T-helper 22 cell (primary cell): ENCODE results near the gene ZC3H7A.

ENCODE experiments used
- DNase-seq: peaks from one replicate; pipeline ENCODE4 v3.0.0-alpha.2; 2020; ENCODE audit warnings: low read depth

The ZC3H7A gene

DNA sequence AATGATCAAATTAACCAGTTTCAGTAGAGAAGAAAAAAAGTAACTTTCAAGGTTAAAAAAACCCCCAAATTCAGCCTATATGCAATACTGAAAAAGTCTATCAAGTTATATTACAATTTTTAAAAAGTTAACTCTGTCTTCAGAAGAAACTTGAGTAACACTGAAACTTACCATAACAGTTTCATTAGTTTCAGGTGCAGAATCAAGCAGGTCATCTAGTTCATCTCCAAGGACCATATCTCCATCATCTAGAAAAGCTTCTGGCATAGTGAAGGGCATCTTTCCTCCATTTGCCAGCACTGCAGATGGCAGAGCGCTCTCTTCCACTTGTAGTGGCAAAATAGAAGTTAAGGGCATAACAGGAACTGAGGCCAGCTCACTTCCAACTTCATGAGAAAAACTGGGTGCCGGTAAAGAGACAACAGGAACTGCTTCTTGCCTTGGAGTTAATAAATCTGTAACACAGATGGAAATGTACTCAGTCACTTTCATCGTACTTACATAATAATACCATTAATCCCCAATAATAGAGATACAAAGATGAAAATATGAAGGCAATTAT is 22.9 kb downstream of the ZC3H7A start:
- no peak for DNase-seq

DNA sequence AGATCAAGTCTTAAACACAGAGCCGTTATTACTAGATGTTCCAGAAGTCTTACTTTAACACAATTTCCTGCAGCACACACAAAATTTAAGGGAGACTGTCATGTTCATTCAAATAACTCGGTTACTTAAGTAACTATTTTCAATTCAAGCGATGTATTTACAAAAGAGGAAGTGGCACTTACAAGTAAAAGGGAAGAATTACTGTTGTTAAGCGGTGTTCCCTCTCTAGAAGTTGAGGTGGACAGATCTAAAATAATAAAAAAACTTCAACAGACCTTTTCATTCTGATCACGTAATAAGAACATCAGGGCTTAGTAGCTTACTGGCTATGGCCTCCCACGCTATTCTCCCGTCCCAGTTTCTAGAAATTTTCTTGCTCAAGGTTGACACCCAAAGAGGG is 28.2 kb downstream of the ZC3H7A start:
- no peak for DNase-seq

- no peak for DNase-seq
Measured at GRCh38 chr16:11762431-11762830, 34.6 kb downstream of the ZC3H7A start.

DNA sequence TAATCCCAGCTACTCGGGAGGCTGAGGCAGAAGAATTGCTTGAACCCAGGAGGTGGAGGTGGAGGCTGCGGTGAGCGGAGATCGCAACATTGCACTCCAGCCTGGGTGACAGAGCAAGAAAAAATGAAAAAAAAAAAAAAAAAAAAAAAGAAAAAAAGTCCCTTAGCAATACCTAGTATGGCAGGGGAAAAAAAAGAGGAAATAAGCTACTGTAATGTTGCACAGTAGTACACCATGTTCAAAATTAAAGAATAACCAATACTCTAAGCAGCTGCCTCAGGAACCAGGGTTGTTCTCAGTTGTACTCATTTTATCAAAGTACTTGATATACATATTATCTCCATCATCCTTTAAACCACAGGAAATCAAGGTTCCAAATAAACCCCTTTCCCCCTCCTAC is 37.1 kb downstream of the ZC3H7A start:
- no peak for DNase-seq

- DNase-seq: no peak
Measured at GRCh38 chr16:11759163-11759834, 37.8 kb downstream of the ZC3H7A start.

DNA sequence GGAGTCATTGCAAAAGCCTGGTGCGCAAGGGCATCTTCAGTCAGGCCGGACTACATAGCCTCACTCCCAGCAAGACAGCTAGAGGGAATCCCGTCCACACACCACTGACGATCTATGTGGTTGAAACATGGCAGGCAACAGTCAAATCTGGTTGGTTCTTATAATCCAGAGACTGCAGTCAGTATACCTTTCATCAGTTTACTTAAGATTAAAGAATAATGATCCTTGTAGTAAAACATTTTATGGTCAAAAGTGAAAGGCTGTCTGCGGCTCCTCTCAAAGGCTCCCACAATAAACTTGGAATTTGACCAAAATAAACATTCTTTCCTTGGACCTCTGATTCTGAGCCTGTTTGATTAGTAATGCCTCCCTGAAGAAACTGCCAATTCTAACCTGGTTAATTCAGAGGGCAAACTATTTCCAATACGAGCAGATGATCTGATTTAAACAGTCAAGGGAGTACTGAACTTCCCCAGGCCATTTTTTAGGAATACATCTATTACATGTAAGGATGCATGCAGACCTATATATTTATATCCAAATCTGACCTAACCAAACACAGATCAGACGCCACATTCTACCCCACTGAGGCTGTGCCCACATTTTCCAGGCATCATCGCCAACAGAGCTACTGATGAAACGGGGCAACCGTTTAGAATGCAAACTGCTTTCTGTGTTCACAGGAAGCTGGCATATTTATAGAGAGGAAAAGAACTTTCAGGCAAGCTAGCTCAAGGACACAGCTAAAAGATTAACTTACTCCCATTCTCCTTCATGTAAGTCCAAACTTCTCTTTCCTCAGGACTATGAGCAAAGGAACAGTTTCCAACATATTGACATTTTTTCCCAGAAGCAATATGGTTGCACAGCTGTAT is 39.1 kb downstream of the ZC3H7A start:
- no peak for DNase-seq

DNA sequence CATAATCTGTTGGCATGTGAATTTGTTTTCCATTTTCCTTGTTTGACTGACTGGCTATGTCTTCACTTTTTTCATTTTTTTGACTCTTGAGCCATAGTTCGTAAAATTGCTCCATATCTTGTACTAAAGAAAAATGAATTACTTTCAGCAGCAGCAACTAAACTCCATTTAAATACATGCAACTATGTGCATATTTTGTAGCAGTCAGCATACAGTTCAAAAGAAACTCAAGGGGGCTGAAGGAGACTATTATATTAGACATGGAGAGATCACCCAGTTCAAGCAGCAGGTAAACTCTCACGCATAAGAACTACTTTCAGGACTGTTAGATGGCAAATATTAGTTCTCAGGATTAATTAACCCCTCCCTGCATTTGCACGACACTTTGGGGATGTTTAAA is 40.8 kb downstream of the ZC3H7A start:
- no peak for DNase-seq

GRCh38 chr16:11755022-11755760 is 41.9 kb downstream of the ZC3H7A start:
- DNase-seq: no peak

DNA sequence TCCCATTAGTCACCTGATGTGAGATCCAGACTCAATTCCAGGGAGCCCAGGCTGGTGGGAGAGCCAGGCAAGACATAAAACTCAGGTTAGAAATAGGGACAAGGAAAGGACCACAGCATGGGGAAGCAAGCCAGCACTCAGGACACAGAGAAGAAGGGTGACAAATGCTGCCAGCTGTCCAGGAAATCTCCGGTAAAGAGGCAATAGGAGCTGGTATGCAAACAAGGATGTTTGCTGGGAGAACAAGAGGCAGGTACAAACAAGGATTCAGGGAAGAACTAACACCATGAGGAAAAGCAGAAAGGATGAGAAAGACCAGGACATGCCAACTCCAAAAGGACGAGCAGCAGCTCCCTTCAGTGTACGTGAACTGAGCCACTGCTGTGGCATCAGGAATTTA is 44.2 kb downstream of the ZC3H7A start:
- no peak for DNase-seq

DNA sequence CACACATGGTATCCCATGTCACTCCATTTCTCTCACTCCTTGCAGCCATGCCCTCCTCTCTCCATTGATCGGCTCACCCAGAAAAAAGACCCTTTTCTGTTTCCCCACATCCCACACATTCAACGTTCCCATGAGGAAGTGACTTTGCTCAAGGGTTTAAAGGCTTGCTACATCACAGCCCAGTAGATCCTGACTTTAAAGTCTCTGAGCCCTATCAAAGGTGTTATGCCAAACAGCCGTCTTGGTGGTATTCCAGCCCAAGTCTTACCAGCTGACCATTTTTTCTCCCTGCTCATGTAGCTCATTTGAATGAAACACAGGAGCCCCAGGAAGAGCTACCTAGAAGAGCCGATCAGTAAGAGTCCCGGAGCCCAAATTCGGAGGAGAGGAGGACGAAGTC is 47.0 kb downstream of the ZC3H7A start:
- DNase-seq: no peak

GRCh38 chr16:11748404-11749254 is 48.4 kb downstream of the ZC3H7A start:
- DNase-seq: no peak

GRCh38 chr16:11747949-11748403 is 49.1 kb downstream of the ZC3H7A start:
- DNase-seq: no peak

- DNase-seq: no peak
Measured at GRCh38 chr16:11744075-11744470, 53.0 kb downstream of the ZC3H7A start.

GRCh38 chr16:11743308-11744074 is 53.6 kb downstream of the ZC3H7A start:
- peak; percentile 8 for DNase-seq

DNA sequence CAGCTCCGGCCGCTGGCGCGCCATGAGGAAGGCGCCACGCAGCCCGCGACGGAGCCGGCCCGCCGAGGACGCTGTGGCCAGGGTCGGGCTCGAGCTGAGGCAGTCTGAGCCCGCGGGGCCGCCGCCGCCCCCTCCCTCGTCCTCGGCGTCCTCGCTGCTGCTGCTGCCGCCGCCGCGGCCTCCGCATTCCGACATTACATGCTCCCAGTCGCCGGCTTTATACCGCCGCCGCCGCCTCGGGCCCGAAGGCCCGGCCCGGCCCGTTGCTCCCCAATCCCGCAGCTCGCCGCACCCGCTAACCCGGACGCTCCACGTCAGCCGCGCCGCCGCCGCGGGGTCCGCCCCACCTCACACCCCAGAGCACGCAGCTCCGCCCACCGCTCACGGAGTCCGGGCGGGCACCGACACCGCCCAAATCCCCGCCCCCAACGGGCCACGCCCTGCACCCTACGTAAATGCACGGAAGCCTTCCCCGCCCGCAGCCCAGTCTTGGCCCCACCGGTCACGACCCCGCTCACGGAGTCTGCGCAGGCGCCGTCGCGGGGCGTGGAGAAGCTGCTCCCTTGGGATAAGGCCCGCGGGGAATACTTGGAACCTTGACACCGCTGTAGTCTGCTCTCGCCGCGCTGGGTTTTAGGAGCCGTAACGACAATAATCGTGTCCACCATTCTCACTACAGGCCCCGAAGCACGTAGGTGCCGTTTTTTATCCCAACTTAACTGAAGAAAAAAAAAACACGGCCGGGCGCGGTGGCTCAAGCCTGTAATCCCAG is 54.3 kb downstream of the ZC3H7A start, which contains the start of gene TXNDC11:
TSS of gene TXNDC11 (minus strand) at position 322 of the 772 bp plus-strand sequence. CDS start at position 195, 127 bp downstream.
- DNase-seq: peak; percentile 98

- no peak for DNase-seq
Measured at GRCh38 chr16:11742093-11742535, 54.9 kb downstream of the ZC3H7A start.

GRCh38 chr16:11740567-11740966 is 56.5 kb downstream of the ZC3H7A start:
- no peak for DNase-seq

GRCh38 chr16:11738742-11739544 is 58.1 kb downstream of the ZC3H7A start:
- DNase-seq: no peak

DNA sequence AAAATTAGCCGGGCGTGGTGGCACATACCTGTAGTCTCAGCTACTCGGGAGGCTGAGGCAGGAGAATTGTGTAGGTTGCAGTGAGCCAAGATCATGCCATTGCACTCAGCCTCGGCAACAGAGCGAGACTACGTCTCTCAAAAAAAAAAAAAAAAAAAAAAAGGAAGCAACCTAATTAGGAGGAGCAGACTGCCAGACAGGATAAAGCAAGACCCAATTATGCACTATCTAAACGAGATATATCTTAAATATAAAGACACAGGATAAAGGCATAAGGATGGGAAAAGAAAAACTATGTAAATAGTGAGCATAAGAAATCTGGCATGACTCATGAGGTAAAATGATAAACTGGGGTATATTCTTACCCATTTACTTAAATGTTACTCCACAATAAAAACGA is 59.3 kb downstream of the ZC3H7A start:
- DNase-seq: no peak
